Sigmoid colon (tissue), 7 donors: ENCODE measurements around the gene SPTLC2. TPM values are rescaled to one million over a fixed set of nuclear protein-coding genes. Genes with fewer than 3 reads are reported as not detected.

Source experiments
- DNase-seq: peaks from one replicate; pipeline ENCODE4 v3.0.0-alpha.2; 2019
- H3K27ac ChIP-seq, 4 donors: fragments of 200-600 bp; sonication (generic); one replicate each; pipeline ENCODE4 v1.5.1; 2016 to 2019; ENCODE audit warnings: mild to moderate bottlenecking in 1 of 4
- H3K27me3 ChIP-seq, 3 donors: fragments of 200-600 bp; sonication (generic); one replicate each; pipeline ENCODE4 v1.5.1; 2019; ENCODE audit warnings: mild to moderate bottlenecking in 1 of 3
- H3K36me3 ChIP-seq, 4 donors: fragments of 200-600 bp; sonication (generic); one replicate each; pipeline ENCODE4 v1.5.1; 2016 to 2019
- H3K4me1 ChIP-seq, 4 donors: fragments of 200-600 bp; sonication (generic); one replicate each; pipeline ENCODE4 v1.5.1; 2017 to 2019
- H3K4me3 ChIP-seq, 4 donors: fragments of 200-600 bp; sonication (generic); one replicate each; pipeline ENCODE4 v1.5.1; 2017 to 2019; ENCODE audit warnings: mild to moderate bottlenecking in 2 of 4, moderate library complexity in 1 of 4
- H3K9me3 ChIP-seq, 4 donors: fragments of 200-600 bp in 3 of 4; sonication (generic) in 3 of 4; one replicate each; pipeline versions ENCODE4 v1.5.1 to v1.6.1; 2013 to 2019
- EP300 ChIP-seq, 4 donors: sonication (generic); formaldehyde crosslinking; IDR thresholded peaks; one replicate each; pipeline ENCODE4 v1.6.1; 2017; ENCODE audit warnings: antibody characterized with exemption in 4 of 4
- POLR2A ChIP-seq, 2 donors: fragments of 450-650 bp; IDR thresholded peaks; one replicate each; pipeline ENCODE4 v1.6.1; 2016; ENCODE audit warnings: antibody characterized with exemption in 2 of 2, mild to moderate bottlenecking in 2 of 2, moderate library complexity in 2 of 2
- POLR2AphosphoS5 ChIP-seq, 4 donors: sonication (generic); formaldehyde crosslinking; IDR thresholded peaks; one replicate each; pipeline ENCODE4 v1.6.1; 2017; ENCODE audit warnings: antibody characterized with exemption in 4 of 4
- WGBS, 2 donors: extraction: QIAGEN DNeasy Blood & Tissue Kit; methylation state at CpG; one replicate each; pipeline ENCODE4 v1.1.7; 2013; 5-methylcytosine and 5-hydroxymethylcytosine counted together
- intact Hi-C: fragments of 100-400 bp; cut with DNase I; formaldehyde crosslinking; loops from one replicate; pipeline ENCODE4 v1.15.1; 2023
- polyA plus RNA-seq, 3 donors: library from polyadenylated mRNA; stranded (reverse); fragments of 200-250 nt; gene quantifications; one replicate each; pipeline ENCODE4 v1.2.3, GENCODE V29; 2013
- total RNA-seq, 4 donors: library from RNA; depleted of rRNA; stranded (reverse); fragments of >200 nt; gene quantifications; one replicate each; pipeline ENCODE4 v1.1.0, GENCODE V29; 2016
- TF ChIP-seq, protein P1 (sequence below), 4 experiments: fragments of 450-650 bp in 3 of 4; fragments of 200-600 bp in 1 of 4; IDR thresholded peaks; one replicate each; pipeline ENCODE4 v1.5.1; 2016 to 2019; ENCODE audit warnings: antibody characterized with exemption in 4 of 4, mild to moderate bottlenecking in 3 of 4, moderate library complexity in 2 of 4
- donor health status: healthy with polysubstance abuse.
- donor health status: Bipolar disorder and iron deficiency.
- donor health status: healthy.

The SPTLC2 gene
- total and polyA plus RNA-seq, 7 donors, result 2.8 to 27.6 (median 14.6) TPM

DNA sequence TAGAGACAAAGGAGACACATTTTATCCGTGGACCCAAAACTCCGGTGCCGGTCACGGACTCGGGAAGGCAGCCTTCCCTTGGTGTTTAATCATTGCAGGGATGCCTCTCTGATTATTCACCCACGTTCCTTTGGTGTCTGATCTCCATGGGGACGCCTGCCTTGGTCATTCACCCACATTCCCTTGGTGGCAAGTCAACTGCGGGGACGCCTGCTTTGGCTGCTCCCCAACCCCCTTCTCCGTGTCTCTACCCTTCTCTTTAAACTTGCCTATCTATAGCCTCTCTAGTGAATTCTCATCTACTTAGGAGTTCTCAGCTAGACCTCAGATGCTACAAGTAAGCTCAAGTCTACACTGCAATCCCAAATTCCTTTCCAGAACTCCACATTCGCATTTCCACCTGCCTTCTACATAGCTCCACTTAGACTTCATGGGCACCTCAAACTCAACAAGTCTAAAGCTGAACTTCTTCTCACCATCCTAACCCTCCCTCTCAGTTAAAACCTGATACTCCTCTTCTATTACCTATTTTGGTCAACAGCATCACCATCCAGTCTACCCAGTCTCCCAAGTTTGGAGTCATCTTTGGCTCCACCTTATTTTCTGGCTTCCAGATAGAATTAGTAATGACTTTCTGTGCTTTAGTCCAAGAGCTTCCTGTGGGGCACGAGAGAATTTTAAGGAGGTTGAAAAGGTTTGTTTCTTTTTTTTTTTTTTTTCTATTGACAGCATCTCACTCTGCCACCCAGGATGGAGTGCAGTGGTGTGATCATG is 14.4 kb downstream of the SPTLC2 start:
- Histone ChIP-seq H3K9me3 (no peaks in the 10 kb centered on the region), H3K27me3 (no peaks in the 10 kb centered on the region), H3K4me3 (no peak overlapping the region), H3K4me1 (peaks cover 0 to 23% (median 6%) of the 10 kb centered on the region in 4 donors), H3K36me3 (peaks cover 0 to 2% (median 0%) of the 10 kb centered on the region in 4 donors), H3K27ac (no peak overlapping the region)
- intact Hi-C loops, result no loop called here
- TF ChIP-seq POLR2A (IDR thresholded peaks at IDR 0.05) (no peak), POLR2AphosphoS5 (IDR thresholded peaks at IDR 0.05) (no peak), EP300 (IDR thresholded peaks at IDR 0.05) (no peak)
- TF ChIP-seq, protein P1, sequence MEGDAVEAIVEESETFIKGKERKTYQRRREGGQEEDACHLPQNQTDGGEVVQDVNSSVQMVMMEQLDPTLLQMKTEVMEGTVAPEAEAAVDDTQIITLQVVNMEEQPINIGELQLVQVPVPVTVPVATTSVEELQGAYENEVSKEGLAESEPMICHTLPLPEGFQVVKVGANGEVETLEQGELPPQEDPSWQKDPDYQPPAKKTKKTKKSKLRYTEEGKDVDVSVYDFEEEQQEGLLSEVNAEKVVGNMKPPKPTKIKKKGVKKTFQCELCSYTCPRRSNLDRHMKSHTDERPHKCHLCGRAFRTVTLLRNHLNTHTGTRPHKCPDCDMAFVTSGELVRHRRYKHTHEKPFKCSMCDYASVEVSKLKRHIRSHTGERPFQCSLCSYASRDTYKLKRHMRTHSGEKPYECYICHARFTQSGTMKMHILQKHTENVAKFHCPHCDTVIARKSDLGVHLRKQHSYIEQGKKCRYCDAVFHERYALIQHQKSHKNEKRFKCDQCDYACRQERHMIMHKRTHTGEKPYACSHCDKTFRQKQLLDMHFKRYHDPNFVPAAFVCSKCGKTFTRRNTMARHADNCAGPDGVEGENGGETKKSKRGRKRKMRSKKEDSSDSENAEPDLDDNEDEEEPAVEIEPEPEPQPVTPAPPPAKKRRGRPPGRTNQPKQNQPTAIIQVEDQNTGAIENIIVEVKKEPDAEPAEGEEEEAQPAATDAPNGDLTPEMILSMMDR (IDR thresholded peaks at IDR 0.05), result no peak
- WGBS, 2 donors, result 94 to 97% methylated on average over 12 of the region's 12 CpGs
- no peak for DNase-seq

- intact Hi-C loops, result no loop called here
- no peak overlapping the region for H3K27ac ChIP-seq
- H3K9me3 ChIP-seq, result no peaks in the 10 kb centered on the region
- TF ChIP-seq EP300 (IDR thresholded peaks at IDR 0.05) (no peak), POLR2AphosphoS5 (IDR thresholded peaks at IDR 0.05) (no peak), POLR2A (IDR thresholded peaks at IDR 0.05) (no peak)
- TF ChIP-seq, protein P1 (IDR thresholded peaks at IDR 0.05), result no peak
- 15 to 53% methylated on average over 3 of the region's 3 CpGs for WGBS, 2 donors
- H3K36me3 ChIP-seq, result peaks cover 0 to 23% (median 9%) of the 10 kb centered on the region in 4 donors
- H3K4me1 ChIP-seq, result peaks cover 0 to 23% (median 6%) of the 10 kb centered on the region in 4 donors
- H3K27me3 ChIP-seq, result no peaks in the 10 kb centered on the region
- H3K4me3 ChIP-seq, result no peak overlapping the region
- no peak for DNase-seq
Observed at GRCh38 chr14:77599889-77600288, 16.5 kb downstream of the SPTLC2 start.

DNA sequence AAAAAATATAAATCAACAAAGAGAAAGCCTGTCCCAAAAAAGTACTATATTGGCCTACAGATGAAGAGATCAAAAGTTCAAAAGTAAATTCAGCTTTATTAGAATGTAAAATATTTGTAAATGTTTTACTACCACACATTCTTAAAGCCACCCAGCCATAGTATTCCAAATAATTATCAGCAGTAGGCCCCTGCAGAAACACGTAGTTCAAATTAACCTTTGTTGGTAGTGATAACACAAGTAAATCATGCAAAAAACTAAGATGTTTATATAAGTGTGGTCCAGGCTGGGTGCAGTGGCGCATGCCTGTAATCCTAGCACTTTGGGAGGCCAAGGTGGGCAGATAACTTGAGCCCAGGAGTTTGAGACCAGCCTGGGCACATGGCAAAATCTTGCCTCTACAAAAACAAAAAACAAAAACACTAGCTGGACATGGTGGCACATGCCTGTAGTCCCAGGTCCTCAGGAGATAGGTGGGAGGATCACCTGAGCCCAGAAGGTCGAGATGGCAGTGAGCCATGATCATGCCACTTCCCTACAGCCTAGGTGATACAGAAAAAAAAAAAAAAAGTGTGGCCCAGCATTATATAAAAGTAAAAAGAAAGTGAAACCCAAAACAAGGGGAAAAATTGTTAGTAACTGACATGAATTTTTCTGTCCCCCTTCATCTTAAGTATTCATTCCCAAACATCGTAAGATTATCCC is 17.9 kb downstream of the SPTLC2 start:
- Histone ChIP-seq H3K27ac (no peak overlapping the region), H3K4me1 (peaks cover 0 to 16% (median 6%) of the 10 kb centered on the region in 4 donors), H3K9me3 (no peaks in the 10 kb centered on the region), H3K4me3 (no peak overlapping the region), H3K36me3 (peaks cover 0 to 27% (median 9%) of the 10 kb centered on the region in 4 donors), H3K27me3 (no peaks in the 10 kb centered on the region)
- WGBS, 2 donors, result 34 to 43% methylated on average over 4 of the region's 4 CpGs
- TF ChIP-seq, protein P1 (IDR thresholded peaks at IDR 0.05), result no peak
- intact Hi-C loops, result no loop called here
- DNase-seq, result no peak

GRCh38 chr14:77593501-77593961 is 22.9 kb downstream of the SPTLC2 start:
- peak in 1 of 4 donors; percentile 20 for TF ChIP-seq POLR2AphosphoS5 (IDR thresholded peaks at IDR 0.05)
- TF ChIP-seq, protein P1 (IDR thresholded peaks at IDR 0.05), result no peak
- DNase-seq, result no peak
- Histone ChIP-seq H3K9me3 (no peaks in the 10 kb centered on the region), H3K27ac (no peak overlapping the region), H3K4me3 (no peak overlapping the region), H3K4me1 (peaks cover 0 to 6% (median 0%) of the 10 kb centered on the region in 4 donors), H3K36me3 (peaks cover 0 to 27% (median 9%) of the 10 kb centered on the region in 4 donors), H3K27me3 (no peaks in the 10 kb centered on the region)
- intact Hi-C loops, result no loop called here
- 7 to 9% methylated on average over 2 of the region's 2 CpGs for WGBS, 2 donors
